Pancreas (tissue), 10 donors: ENCODE results near the gene FYB1. TPM values are rescaled to one million over a fixed set of nuclear protein-coding genes. Genes with fewer than 3 reads are reported as not detected.

Experiments
- ATAC-seq, 4 donors: fragments of 200-7000 bp; cut with Tn5 transposase; one replicate each; pipeline versions ENCODE4 v1.8.0 to v1.9.1; 2020; ENCODE audit warnings: mild to moderate bottlenecking in 4 of 4, moderate library complexity in 4 of 4
- DNase-seq, 6 donors: peaks; one replicate each; pipeline ENCODE4 v3.0.0-alpha.2; 2020
- FAIRE-seq: peaks from 2 replicates; lab custom pipeline; 2012; peaks lifted over from hg19 to GRCh38; lab: Jason Lieb, UNC
- H3K27ac ChIP-seq, 4 donors: fragments of 200-600 bp; sonication (generic); 1 replicate in 3 of 4; 2 replicates in 1 of 4; pipeline versions ENCODE4 v1.5.0 to v1.8.0; 2020
- H3K27me3 ChIP-seq, 4 donors: fragments of 200-600 bp; one replicate each; pipeline ENCODE4 v1.8.0; 2021
- H3K36me3 ChIP-seq, 3 donors: fragments of 200-600 bp; sonication (generic) in 1 of 3; one replicate each; pipeline versions ENCODE4 v1.5.0 to v1.8.0; 2020 to 2021
- H3K4me1 ChIP-seq, 3 donors: fragments of 200-600 bp; one replicate each; pipeline ENCODE4 v1.8.0; 2021
- H3K4me3 ChIP-seq, 4 donors: fragments of 200-600 bp; sonication (generic) in 2 of 4; one replicate each; pipeline versions ENCODE4 v1.5.0 to v1.8.0; 2020 to 2021
- H3K9me3 ChIP-seq, 4 donors: fragments of 200-600 bp; one replicate each; pipeline ENCODE4 v1.8.0; 2021
- WGBS, 2 donors: extraction: QIAGEN DNeasy Blood & Tissue Kit; methylation state at CpG; one replicate each; pipeline ENCODE4 v1.1.7; 2013; 5-methylcytosine and 5-hydroxymethylcytosine counted together
- intact Hi-C, 3 donors: fragments of 100-400 bp; cut with DNase I; formaldehyde crosslinking; loops; one replicate each; pipeline versions ENCODE4 v1.11.1 to v1.14.2; 2022
- polyA plus RNA-seq, 2 donors: library from polyadenylated mRNA; stranded (reverse); fragments of 200-250 nt; gene quantifications; one replicate each; pipeline ENCODE4 v1.2.3, GENCODE V29; 2013
- total RNA-seq, 6 donors: library from RNA; stranded (reverse); fragmentation: NEBNext Ultra II Directional in 4 of 6; extraction: Animal tissue kit (Norgen Biotek cat#: 25700) in 4 of 6; gene quantifications; one replicate each; pipeline versions ENCODE4 v1.2.1 to v1.2.4, GENCODE V29; 2021 to 2023
- TF ChIP-seq, protein P1 (sequence below), 4 donors: fragments of 200-600 bp; sonication (generic) in 3 of 4; IDR thresholded peaks; one replicate each; pipeline versions ENCODE4 v1.5.0 to v1.8.0; 2021; ENCODE audit warnings: antibody characterized with exemption in 4 of 4
- donor health status: healthy with polysubstance abuse.
- donor health status: DM: no; HTN: no; CAD: no; lungs with moderate emphysema.
- donor health status: DM: no; HTN: no; CAD: no.
- donor health status: control.
- donor health status: control.
- donor health status: Bipolar disorder and iron deficiency.
- donor health status: DM: yes; HTN: yes; CAD: no.
- donor health status: DM: no; HTN: no; CAD: no.
- donor health status: DM: no; HTN: no; CAD: no.
- donor health status: DM: yes; HTN: yes; CAD: no.

The FYB1 gene
- total and polyA plus RNA-seq, 8 donors, result 0.49 to 16.9 (median 1.6) TPM

DNA sequence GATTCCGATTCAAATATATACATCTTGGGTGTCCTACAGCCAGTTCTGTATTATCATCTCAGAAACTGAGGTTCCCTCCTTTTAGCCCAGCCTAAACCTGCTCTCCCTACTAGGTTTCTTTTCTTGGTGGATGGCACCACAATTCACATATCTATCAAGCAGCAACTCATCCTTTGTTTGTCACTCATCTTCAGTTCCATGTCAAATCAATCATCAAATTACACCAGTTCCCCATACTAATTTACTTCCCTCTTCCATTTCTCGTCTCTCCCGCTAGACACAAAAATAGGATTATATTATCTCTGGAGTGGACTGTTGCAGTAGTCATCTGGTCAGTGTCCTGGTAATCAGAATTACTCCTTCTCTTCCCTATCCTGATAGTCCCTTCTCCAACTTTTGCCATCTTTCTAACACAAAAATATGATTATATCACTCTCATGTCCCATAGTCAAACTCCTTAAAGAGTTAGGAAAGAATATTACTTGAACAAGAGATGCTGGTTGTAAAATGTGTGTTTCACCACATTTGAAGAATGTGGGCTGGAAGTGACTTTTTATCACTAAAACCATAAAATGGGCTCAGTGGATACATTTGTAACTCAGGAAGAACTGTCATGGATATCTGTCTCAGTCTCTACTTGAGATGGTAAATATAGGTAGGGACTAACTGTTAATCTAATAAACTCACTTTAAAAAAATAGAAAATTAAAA is 76.1 kb downstream of the FYB1 start:
- 66 to 78% methylated on average over 3 of the region's 3 CpGs for WGBS, 2 donors
- no peaks in the 10 kb centered on the region for H3K27me3 ChIP-seq
- H3K4me3 ChIP-seq, result no peak overlapping the region
- H3K36me3 ChIP-seq, result no peaks in the 10 kb centered on the region
- no peak for ATAC-seq
- no peaks in the 10 kb centered on the region for H3K4me1 ChIP-seq
- H3K27ac ChIP-seq, result no peak overlapping the region
- FAIRE-seq, result no peak
- TF ChIP-seq, protein P1, sequence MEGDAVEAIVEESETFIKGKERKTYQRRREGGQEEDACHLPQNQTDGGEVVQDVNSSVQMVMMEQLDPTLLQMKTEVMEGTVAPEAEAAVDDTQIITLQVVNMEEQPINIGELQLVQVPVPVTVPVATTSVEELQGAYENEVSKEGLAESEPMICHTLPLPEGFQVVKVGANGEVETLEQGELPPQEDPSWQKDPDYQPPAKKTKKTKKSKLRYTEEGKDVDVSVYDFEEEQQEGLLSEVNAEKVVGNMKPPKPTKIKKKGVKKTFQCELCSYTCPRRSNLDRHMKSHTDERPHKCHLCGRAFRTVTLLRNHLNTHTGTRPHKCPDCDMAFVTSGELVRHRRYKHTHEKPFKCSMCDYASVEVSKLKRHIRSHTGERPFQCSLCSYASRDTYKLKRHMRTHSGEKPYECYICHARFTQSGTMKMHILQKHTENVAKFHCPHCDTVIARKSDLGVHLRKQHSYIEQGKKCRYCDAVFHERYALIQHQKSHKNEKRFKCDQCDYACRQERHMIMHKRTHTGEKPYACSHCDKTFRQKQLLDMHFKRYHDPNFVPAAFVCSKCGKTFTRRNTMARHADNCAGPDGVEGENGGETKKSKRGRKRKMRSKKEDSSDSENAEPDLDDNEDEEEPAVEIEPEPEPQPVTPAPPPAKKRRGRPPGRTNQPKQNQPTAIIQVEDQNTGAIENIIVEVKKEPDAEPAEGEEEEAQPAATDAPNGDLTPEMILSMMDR (IDR thresholded peaks at IDR 0.05), result no peak
- no peak for DNase-seq
- intact Hi-C loops, result no loop called here
- no peaks in the 10 kb centered on the region for H3K9me3 ChIP-seq

DNA sequence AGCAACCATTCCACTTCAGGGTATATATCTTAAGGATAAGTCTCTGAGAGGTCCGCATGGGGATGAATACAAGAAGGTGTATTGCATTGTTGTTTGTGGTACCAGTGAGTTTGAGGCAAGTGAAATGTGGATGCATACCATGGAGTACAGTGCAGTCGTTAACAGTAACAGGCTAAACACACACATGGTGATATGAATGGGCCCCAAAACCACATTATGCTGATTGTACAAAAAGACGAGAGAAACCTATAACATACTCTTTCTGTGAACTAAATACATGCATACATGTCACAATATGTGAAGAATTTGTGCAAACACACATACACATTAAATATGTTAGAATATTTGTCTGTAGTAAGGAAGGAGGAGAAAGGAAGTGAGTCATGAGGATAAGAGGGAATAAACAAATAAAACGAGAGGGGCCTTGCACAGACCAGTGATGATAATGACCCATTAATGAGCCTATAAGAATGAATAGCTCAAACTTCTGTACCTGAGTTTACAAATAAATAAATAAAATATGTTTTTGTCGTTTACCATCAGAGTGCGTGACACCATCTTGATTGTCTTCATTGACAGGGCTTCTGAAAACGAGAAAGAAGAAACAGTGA is 78.7 kb downstream of the FYB1 start:
- TF ChIP-seq, protein P1 (IDR thresholded peaks at IDR 0.05), result no peak
- DNase-seq (no peak), ATAC-seq (no peak), FAIRE-seq (no peak)
- WGBS, 2 donors, result 68 to 77% methylated on average over 7 of the region's 7 CpGs
- Histone ChIP-seq H3K4me3 (no peak overlapping the region), H3K36me3 (no peaks in the 10 kb centered on the region), H3K9me3 (no peaks in the 10 kb centered on the region), H3K27me3 (no peaks in the 10 kb centered on the region), H3K4me1 (no peaks in the 10 kb centered on the region), H3K27ac (no peak overlapping the region)
- intact Hi-C loops, result no loop called here

DNA sequence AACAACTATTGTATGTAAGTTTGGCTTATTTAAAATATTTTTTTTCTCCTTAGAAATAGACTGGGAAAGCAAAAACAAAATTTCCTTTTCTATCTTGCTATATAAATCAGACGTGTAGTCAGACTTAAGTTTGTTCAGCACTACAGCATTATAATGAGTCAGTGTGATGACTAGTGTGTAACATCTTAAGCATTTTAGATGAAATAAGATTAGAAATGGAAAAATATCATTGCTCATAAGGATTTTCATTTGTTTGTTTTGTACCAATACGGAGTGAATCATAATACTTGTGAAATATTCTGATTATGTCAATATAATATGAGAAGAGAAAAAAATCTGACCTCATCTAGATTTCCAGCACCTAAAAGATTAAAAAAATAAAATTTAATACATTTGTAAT is 80.5 kb downstream of the FYB1 start:
- H3K27me3 ChIP-seq, result no peaks in the 10 kb centered on the region
- H3K9me3 ChIP-seq, result no peaks in the 10 kb centered on the region
- no peak for DNase-seq
- TF ChIP-seq, protein P1 (IDR thresholded peaks at IDR 0.05), result no peak
- intact Hi-C loops, result no loop called here
- no peak for FAIRE-seq
- no peak for ATAC-seq
- H3K4me3 ChIP-seq, result no peak overlapping the region
- no peaks in the 10 kb centered on the region for H3K4me1 ChIP-seq
- no peak overlapping the region for H3K27ac ChIP-seq
- WGBS, 2 donors, result 55 to 60% methylated on average over 2 of the region's 2 CpGs
- H3K36me3 ChIP-seq, result no peaks in the 10 kb centered on the region

DNA sequence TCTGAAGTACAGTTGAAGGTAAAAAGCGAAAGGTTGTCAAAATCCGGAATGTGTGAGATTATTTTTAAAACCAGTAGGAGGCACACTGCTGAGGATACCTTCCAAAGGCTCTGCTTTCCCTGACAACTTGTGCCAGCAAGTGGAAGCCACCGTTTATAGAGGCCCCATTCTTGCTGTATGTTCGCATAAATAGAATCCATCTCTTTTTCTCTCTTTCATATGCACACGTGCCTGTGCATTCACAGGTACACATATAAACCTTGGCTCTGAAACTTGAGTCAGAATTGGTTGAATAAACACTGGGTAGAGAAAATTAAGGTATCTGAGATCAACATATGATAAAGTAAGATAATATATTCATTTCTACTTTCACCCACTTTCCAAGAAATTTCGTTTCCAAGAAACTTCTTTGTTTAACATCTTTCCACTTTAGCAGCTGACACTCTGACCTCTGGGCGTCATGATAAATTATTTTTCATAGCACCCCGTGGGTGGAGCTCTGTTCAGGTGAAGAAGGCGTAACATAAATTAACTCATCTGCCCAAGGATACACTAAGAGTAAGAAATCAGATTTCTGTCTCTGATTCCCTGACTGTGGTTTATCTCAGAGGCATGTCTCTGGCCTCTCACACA is 81.4 kb downstream of the FYB1 start:
- Histone ChIP-seq H3K9me3 (no peaks in the 10 kb centered on the region), H3K4me3 (no peak overlapping the region), H3K4me1 (no peaks in the 10 kb centered on the region), H3K27me3 (peaks cover 0 to under 1% (median 0%) of the 10 kb centered on the region in 4 donors), H3K36me3 (no peaks in the 10 kb centered on the region), H3K27ac (no peak overlapping the region)
- intact Hi-C loops, result no loop called here
- FAIRE-seq (no peak), ATAC-seq (no peak), DNase-seq (no peak)
- WGBS, 2 donors, result 46 to 55% methylated on average over 9 of the region's 9 CpGs
- TF ChIP-seq, protein P1 (IDR thresholded peaks at IDR 0.05), result no peak
